Hepatocyte (in vitro differentiated cells): ENCODE data around the gene CLMP. TPM values are rescaled to one million over a fixed set of nuclear protein-coding genes. Genes with fewer than 3 reads are reported as not detected.

Source experiments
- DNase-seq: peaks from one replicate; pipeline ENCODE4 v3.0.0-alpha.2; 2016; ENCODE audit warnings: low spot score
- H2AFZ ChIP-seq: fragments of 200-600 bp; sonication (generic); 2 replicates; pipeline ENCODE4 v1.6.0; 2016; ENCODE audit warnings: antibody characterized with exemption, mild to moderate bottlenecking
- H3K27ac ChIP-seq: fragments of 200-600 bp; sonication (generic); 2 replicates; pipeline ENCODE4 v1.5.1; 2016; ENCODE audit warnings: mild to moderate bottlenecking
- H3K27me3 ChIP-seq: fragments of 200-600 bp; sonication (generic); 2 replicates; pipeline ENCODE4 v1.6.1; 2016
- H3K36me3 ChIP-seq: fragments of 200-600 bp; sonication (generic); replicated peaks from 2 replicates; pipeline ENCODE4 v1.5.1; 2016; ENCODE audit warnings: low read depth; ENCODE audit not compliant: insufficient read depth
- H3K4me1 ChIP-seq: fragments of 200-600 bp; sonication (generic); 2 replicates; pipeline ENCODE4 v1.5.1; 2016; ENCODE audit warnings: mild to moderate bottlenecking, moderate library complexity; ENCODE audit not compliant: insufficient read depth
- H3K4me2 ChIP-seq: fragments of 200-600 bp; sonication (generic); 2 replicates; pipeline ENCODE4 v1.6.0; 2016
- H3K4me3 ChIP-seq: fragments of 200-600 bp; sonication (generic); 2 replicates; pipeline ENCODE4 v1.5.1; 2016; ENCODE audit warnings: mild to moderate bottlenecking
- H3K79me2 ChIP-seq: fragments of 200-600 bp; sonication (generic); 2 replicates; pipeline ENCODE4 v1.6.0; 2017; ENCODE audit warnings: mild to moderate bottlenecking
- H3K9me2 ChIP-seq: fragments of 200-600 bp; sonication (generic); replicated peaks from 2 replicates; pipeline ENCODE4 v1.6.0; 2017; ENCODE audit warnings: mild to moderate bottlenecking; ENCODE audit not compliant: insufficient read depth
- H3K9me3 ChIP-seq: fragments of 200-600 bp; sonication (generic); 2 replicates; pipeline ENCODE4 v1.5.1; 2016; ENCODE audit warnings: low read depth, mild to moderate bottlenecking
- H4K20me1 ChIP-seq: fragments of 200-600 bp; sonication (generic); 2 replicates; pipeline ENCODE4 v1.6.0; 2016; ENCODE audit warnings: mild to moderate bottlenecking; ENCODE audit not compliant: insufficient read depth, poor library complexity, severe bottlenecking
- EZH2 ChIP-seq: fragments of 200-600 bp; sonication (generic); IDR thresholded peaks from 2 replicates; pipeline ENCODE4 v1.6.1; 2016; ENCODE audit warnings: antibody characterized with exemption, mild to moderate bottlenecking, borderline replicate concordance
- EZH2phosphoT487 ChIP-seq: fragments of 200-600 bp; sonication (generic); IDR thresholded peaks from one replicate; pipeline ENCODE4 v1.6.1; 2018; ENCODE audit warnings: antibody characterized with exemption, mild to moderate bottlenecking, low read depth, moderate library complexity; ENCODE audit not compliant: unreplicated experiment, severe bottlenecking
- WGBS: methylation state at CpG from one replicate; pipeline ENCODE4 v1.1.6; 2016; ENCODE audit warnings: low lambda C conversion rate; ENCODE audit errors: missing lambda C conversion rate; 5-methylcytosine and 5-hydroxymethylcytosine counted together
- polyA plus RNA-seq: library from polyadenylated mRNA; unstranded; fragments of >200 nt; fragmentation: Nextera tagmentation; extraction: Ambion mirVana; gene quantifications from 2 replicates; pipeline ENCODE4 v1.2.1, GENCODE V29; 2016
- total RNA-seq: library from RNA; depleted of rRNA; stranded (reverse); fragments of >200 nt; gene quantifications from 2 replicates; pipeline ENCODE4 v1.2.3, GENCODE V29; 2014
- TF ChIP-seq, protein P1 (sequence below): fragments of 200-600 bp; sonication (generic); IDR thresholded peaks from 2 replicates; pipeline ENCODE4 v1.5.1; 2016; ENCODE audit warnings: antibody characterized with exemption, mild to moderate bottlenecking; ENCODE audit not compliant: poor library complexity

The CLMP gene
- total and polyA plus RNA-seq, 2 experiments from 2014 or later: 23.3 to 59.4 TPM

DNA sequence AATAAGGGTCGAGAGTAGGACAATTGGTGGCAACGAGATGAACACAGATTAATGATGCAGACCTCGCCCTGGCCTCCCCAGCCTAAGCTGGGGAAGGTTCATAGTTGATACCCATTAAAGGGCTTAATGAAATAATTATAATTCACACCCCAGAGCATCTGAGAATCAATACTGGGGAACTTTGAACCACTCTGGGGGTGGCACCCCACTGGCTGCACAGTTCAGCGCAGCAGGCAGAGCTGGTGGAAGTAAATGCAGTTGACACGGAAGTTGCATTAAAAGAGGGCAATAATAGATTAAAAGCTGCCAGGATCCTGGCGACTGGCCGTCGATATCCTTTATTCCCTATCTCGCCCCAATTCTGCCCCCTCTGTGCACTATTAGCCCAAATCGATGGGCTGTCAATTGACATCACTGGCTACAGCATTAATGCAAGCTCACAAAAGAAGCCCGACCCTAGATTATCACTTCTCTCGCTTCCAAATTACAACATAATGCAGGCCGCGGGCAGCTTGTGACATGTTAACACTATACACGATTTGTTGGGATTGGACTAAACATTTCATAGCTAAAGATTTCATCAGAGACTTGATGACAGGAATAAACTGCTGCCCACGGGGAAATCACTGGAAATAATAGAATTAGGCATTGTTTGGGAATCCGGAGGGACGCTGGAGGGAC, 147.6 kb downstream of the CLMP start:
- no peak overlapping the region for H3K4me3 ChIP-seq
- no peaks in the 10 kb centered on the region for H3K9me3 ChIP-seq
- 84% methylated on average over 18 of the region's 18 CpGs for WGBS
- TF ChIP-seq EZH2phosphoT487 (no peak), EZH2 (no peak)
- TF ChIP-seq, protein P1, sequence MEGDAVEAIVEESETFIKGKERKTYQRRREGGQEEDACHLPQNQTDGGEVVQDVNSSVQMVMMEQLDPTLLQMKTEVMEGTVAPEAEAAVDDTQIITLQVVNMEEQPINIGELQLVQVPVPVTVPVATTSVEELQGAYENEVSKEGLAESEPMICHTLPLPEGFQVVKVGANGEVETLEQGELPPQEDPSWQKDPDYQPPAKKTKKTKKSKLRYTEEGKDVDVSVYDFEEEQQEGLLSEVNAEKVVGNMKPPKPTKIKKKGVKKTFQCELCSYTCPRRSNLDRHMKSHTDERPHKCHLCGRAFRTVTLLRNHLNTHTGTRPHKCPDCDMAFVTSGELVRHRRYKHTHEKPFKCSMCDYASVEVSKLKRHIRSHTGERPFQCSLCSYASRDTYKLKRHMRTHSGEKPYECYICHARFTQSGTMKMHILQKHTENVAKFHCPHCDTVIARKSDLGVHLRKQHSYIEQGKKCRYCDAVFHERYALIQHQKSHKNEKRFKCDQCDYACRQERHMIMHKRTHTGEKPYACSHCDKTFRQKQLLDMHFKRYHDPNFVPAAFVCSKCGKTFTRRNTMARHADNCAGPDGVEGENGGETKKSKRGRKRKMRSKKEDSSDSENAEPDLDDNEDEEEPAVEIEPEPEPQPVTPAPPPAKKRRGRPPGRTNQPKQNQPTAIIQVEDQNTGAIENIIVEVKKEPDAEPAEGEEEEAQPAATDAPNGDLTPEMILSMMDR: no peak
- no peaks in the 10 kb centered on the region for H3K9me2 ChIP-seq
- H3K4me1 ChIP-seq: no peaks in the 10 kb centered on the region
- no peak overlapping the region for H3K27ac ChIP-seq
- H2AFZ ChIP-seq: no peak overlapping the region
- DNase-seq: no peak
- no peaks in the 10 kb centered on the region for H4K20me1 ChIP-seq
- no peaks in the 10 kb centered on the region for H3K27me3 ChIP-seq
- H3K36me3 ChIP-seq: no peaks in the 10 kb centered on the region
- H3K4me2 ChIP-seq: no peak overlapping the region
- H3K79me2 ChIP-seq: no peaks in the 10 kb centered on the region

DNA sequence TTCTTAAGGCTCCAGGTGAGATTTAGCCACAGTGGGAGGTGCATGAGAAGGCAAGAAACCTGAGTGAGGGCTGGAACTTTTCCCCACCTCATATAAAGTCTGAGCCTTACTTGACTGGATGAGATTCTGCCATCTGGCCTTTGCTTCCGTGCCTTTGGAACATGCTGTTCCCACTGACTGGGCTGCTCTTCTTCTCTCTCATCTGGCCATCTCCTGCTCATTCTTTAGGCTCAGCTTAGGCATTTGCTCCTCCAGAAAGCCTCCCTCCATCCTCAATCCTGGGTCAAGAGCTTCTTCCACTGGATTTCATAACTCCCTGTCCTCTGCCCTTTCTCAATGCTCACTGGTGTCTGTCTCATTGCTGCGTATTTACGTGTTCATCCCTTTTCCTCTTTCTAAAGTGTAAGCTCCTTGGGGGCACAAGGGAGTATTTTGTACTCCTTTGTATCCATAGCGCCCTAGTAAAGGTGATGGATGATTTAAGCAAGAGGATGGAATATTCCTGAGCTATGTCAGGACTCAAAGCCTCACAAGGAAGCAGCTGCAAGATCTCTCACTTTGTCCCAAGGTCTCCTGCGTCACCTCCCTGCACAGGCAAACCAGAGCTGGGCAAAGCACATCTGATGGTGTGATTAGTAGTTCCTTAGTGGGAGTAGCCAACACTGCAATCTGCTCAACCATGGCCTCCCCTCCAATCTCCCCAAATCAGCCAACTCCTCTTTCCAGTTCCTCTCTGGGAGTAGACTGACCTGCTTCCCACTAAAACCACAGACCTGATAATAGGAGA, 148.4 kb downstream of the CLMP start:
- Histone ChIP-seq H3K9me3 (no peaks in the 10 kb centered on the region), H4K20me1 (no peaks in the 10 kb centered on the region), H3K27me3 (no peaks in the 10 kb centered on the region), H3K79me2 (no peaks in the 10 kb centered on the region), H3K4me1 (no peaks in the 10 kb centered on the region), H3K4me3 (no peak overlapping the region), H3K9me2 (no peaks in the 10 kb centered on the region), H3K36me3 (no peaks in the 10 kb centered on the region), H2AFZ (no peak overlapping the region), H3K4me2 (no peak overlapping the region), H3K27ac (no peak overlapping the region)
- WGBS: 87% methylated on average over 5 of the region's 5 CpGs
- TF ChIP-seq EZH2phosphoT487: no peak
- TF ChIP-seq EZH2: no peak
- TF ChIP-seq, protein P1: no peak
- no peak for DNase-seq

DNA sequence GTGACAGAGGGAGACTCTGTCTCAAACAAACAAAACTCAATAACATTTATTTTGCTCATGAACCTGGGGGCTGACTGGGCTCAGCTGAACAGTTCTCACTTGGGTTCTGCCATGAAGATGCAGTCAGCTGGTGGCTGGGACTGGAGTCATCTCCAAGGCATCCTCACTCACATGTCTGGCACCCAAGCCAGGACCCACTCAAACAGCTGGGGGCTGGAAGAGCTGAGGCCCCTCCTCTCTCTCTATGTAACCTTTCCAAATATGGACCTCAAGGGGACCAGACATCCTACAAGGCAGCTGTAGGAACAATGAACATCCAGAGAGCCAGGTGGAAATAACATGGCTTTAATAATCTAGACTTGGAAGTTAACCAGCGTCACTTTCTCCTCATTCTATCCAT, 149.9 kb downstream of the CLMP start:
- H3K4me3 ChIP-seq: no peak overlapping the region
- no peaks in the 10 kb centered on the region for H3K9me3 ChIP-seq
- H3K27me3 ChIP-seq: no peaks in the 10 kb centered on the region
- no peaks in the 10 kb centered on the region for H3K36me3 ChIP-seq
- 94% methylated on average over 1 of the region's 1 CpG for whole genome bisulfite sequencing
- no peaks in the 10 kb centered on the region for H4K20me1 ChIP-seq
- no peak overlapping the region for H3K4me2 ChIP-seq
- TF ChIP-seq, protein P1: no peak
- no peak for DNase-seq
- no peaks in the 10 kb centered on the region for H3K9me2 ChIP-seq
- no peaks in the 10 kb centered on the region for H3K4me1 ChIP-seq
- no peaks in the 10 kb centered on the region for H3K79me2 ChIP-seq
- H3K27ac ChIP-seq: no peak overlapping the region
- H2AFZ ChIP-seq: no peak overlapping the region
